NCI-H2029 (cell line): Measurements from ENCODE around the gene ABHD5.

Experiments used
- DNase-seq: peaks from one replicate; lab custom pipeline; 2025; lab: John Stamatoyannopoulos, UW

ABHD5 gene

GRCh38 chr3:43779850-43780249 is 89.1 kb downstream of the ABHD5 start:
- no peak for DNase-seq

GRCh38 chr3:43782541-43782940 is 91.8 kb downstream of the ABHD5 start:
- DNase-seq = no peak
